GM19238 (cell line): ENCODE data around the gene DDX43.
"Not testable (repeated sequence)": the region's sequence is repeated elsewhere in the genome, so short reads cannot be mapped to it uniquely, and the experiment has no call there.

Source experiments
- DNase-seq: peaks from one replicate; pipeline ENCODE4 v3.0.0; 2011; ENCODE audit warnings: low spot score; ENCODE audit not compliant: insufficient read length

DDX43 gene

DNA sequence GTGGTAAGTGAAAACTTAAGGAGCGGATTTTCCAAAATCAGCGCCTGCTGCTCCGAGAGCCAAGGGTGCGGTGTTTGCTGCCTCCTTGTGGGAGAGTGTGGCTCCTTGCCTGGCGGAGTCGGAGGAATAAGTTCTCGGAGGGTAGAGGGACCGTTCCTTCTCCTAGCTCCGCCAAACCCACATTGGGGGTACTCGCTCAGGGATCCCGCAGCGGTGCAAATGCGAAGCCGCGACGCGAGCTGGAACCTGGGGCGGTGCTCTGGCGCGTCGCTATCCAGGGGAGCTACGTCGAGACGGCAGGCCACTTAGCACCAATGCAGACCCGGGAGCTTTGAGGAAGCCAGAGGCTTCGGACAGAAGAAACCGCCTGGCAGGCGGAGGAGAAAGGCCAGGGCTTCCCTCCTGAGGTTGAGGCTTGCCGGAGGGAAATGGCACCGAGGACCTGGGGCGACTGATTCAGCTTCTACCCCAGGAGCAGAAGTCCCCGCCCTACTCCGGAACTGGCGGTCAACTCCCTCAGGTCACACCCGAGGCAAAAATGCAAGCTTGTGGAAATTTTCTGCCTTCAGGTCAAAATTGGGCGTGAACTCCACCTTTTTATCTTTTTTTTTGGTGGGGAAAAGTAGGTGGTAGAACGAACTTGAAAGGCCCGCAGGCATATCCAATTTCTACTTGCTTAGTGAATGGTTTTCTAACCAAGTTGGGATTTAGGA, 5.7 kb upstream of the DDX43 start:
- DNase-seq: peak; percentile 52

DNA sequence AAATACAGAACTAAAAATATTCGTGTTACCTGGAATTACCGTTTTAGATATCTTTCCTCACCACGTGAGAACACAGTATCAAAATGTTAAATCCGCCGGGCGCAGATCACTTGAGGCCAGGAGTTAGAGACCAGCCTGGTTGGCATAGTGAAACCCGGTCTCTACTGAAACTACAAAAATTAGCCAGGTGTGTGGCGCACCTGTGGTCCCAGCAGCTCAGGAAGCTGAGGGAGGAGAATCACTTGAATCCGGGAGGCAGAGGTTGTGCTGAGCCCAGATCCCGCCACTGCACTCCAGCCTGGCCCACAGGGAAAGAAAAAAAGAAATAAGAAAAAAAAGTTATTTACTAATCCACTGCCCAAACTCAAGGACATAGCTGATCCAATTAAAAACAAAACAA, 4.8 kb upstream of the DDX43 start:
- DNase-seq: no peak

DNA sequence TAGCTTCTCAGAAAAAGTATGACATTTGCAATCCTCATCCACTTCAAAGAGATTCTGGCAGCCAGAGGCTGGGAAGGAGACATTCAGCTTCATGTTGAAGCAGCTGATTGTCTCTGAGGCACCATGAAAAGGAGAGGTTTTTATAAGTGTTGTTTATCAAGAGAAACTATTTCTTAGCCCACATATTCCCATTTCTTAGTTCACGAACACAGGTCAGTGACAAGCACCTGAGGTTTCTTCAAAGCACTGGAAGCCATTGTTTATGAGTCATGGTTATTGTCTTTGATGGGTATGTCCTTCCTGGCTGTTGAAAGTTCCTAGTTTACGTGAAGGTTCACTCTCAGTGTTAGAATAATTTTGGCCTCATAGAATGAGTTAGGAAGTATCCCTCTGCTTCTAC, 3.0 kb upstream of the DDX43 start:
- no peak for DNase-seq

DNA sequence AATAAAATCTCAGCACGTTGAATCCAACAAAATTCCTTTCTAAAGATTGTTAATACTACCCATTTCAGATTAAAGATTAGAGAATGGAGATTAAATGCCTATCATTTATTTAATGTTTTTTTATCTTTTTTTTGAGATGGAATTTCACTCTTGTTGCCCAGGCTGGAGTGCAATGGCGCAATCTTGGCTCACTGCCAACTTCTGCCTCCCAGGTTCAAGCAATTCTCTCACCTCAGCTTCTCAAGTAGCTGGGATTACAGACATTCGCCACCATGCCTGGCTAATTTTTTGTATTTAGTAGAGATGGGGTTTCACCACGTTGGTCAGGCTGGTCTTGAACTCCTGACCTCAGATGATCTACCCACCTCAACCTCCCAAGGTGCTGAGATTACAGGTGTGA, 2.4 kb upstream of the DDX43 start:
- not testable (repeated sequence) for DNase-seq

DNA sequence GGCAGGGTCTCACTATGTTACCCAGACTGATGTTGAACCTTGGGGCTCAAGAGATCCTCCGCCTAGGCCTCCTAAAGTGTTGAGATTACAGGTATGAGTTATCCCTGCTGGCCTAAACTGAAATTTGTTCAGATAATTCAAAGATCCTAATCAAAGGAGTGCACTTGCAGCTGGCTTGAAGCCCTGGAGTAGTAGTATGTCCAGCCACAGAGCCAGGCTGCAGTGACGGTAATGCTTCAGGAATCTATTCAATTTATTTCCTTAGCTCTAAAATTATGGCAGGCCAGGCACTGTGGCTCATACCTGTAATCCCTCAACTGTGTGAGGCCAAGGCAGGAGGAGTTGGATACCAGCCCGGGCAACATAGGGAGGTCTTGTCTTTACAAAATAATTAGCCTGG, 1.4 kb upstream of the DDX43 start:
- no peak for DNase-seq

DNA sequence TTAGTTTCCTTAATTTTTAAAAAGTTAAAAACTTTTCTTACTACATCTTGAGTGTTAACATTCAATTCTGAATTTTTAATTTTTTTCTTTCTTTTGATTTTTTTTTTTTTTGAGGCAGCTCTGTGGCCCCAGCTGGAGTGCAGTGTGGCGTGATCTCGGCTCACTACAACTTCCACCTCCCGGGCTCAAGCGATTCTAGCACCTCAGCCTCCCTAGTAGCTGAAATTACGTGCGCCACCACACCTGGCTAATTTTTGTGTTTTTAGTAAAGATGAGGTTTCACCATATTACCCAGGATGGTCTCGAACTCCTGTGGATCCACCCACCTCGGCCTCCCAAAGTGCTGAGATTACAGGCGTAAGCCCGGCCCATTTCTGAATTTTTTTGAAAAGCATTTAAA, 1.2 kb downstream of the DDX43 start:
- DNase-seq: no peak

DNA sequence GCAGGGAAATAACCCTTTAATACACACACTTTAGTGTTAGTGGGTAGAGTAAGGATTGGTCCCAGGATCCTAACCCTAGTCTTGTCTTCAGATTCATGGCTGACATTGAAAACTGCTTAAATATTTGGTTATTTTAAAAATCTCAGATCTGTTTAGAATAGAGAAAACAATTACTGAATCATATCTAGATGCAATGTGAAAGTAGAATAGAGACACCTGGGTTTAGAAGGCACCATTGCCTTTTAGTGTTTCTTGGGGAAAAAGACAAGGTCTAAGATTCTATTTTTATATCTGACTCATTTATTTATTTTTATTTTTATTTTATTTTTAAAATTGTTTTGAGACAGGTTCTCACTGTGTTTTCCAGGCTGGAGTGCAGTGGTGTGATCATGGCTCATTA, 6.0 kb downstream of the DDX43 start:
- DNase-seq: no peak

DNA sequence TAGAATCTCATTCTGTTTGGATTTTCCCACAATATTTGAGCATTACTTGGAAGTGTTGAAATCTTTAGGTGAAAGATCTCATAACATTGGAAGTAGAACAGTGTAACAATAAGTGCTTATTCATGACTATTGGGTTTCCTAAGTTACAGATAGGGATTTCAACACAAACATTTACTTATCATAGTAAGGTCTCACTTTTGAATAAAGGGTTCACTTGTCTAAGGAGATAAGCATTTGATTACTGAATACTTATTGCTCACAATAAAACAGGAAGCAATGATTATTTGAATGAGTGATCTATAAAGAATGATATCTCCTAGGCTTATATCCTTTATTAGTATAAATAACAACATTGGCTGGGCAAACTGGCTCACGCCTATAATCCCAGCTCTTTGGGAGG, 14.8 kb downstream of the DDX43 start:
- DNase-seq: no peak

DNA sequence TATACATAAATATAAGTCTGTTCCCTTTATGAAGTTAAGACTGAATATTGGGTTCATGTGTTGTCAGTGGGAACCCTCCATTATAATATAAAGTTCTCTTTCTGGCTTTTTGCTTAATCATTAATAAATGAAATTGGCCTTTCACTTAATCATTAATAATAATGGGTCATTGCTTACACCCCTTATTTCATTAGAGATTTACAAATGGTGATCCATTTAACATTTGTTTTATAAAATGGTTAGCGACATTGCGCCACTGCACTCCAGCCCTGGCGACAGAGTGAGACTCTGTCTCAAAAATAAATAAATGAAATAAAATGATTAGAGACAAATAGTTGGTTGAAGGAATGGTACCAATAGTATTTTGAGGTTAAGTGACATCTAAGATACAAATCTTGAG, 18.5 kb downstream of the DDX43 start:
- no peak for DNase-seq

DNA sequence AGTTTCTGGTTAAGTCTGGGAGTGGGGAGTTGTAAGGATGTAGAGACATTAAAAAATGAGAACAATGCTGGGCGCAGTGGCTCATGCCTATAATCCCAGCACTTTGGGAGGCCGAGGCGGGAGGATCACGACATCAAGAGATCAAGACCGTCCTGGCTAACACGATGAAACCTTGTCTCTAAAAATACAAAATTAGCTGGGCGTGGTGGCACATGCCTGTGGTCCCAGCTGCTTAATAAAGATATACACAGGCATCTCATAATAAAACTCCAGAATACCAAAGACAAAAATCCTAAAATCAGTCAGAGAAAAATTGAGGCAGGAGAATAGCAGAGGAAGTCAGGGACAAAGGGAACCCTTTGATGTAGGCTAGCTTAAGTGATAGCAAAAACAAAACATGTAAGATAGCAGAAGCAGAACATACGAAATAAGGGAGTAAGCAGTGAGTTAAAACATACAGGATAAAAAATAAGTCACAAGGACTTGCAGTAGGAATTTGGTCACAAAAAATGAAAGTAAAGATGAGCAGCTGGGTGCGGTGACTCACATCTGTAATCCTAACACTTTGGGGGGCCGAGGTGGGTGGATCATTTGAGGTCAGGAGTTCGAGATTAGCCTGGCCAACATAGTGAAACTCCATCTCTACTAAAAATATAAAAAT, 23.6 kb downstream of the DDX43 start:
- no peak for DNase-seq

DNA sequence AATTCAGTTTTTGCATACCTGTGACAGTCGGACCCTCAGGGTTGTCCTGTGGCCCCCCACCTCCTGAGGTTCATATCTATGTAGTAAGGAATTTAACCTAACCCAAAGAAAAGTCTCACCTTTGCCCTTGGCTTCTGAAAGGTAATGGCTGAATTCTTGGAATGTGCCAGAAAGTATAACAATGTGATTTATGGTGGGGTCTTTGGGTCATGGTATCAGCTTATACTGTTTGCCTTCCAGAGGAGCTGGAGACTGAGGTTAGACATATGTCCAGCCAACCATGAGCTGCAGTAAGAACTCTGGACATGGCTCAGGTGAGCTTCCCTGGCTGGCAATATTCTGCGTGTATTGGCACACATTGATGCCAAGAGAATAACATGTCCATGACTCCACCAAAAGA, 26.9 kb downstream of the DDX43 start:
- no peak for DNase-seq

DNA sequence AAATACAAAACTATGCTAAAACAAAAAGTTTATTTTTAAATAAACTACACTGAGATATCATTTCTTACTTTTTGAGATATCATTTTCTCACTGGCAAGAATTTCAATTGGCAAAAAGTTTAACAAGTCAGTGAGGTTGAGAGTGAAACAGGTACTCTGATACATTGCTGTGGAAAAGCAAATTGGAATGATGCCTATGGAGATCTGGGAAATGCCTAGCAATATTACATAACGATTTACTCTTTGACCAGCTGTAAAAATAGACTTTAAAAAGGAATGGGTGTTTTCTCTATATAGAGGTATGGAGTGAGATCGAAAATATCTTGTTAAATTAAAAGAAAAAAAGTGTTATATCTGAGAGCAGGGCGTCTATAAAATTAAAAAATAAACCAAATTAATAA, 40.6 kb downstream of the DDX43 start:
- DNase-seq: no peak

DNA sequence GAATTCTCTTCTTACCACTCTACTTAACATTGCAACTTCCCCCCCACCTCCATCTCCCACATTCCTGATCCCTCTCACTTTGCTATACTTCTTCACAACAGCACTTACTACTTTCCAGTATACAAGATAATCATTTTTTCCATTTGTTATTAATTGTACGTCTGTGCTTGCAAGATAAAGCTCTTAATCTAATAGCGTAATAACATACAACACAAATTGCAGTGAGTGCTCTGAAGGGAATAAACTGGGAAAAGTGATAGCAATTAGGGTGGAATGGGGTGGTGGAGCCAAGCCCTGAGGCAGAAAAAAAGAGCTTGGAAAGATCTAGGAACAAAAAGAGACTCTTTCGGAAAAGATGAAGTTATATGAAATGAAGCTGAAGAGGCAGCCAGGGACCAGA, 48.9 kb downstream of the DDX43 start:
- no peak for DNase-seq

DNA sequence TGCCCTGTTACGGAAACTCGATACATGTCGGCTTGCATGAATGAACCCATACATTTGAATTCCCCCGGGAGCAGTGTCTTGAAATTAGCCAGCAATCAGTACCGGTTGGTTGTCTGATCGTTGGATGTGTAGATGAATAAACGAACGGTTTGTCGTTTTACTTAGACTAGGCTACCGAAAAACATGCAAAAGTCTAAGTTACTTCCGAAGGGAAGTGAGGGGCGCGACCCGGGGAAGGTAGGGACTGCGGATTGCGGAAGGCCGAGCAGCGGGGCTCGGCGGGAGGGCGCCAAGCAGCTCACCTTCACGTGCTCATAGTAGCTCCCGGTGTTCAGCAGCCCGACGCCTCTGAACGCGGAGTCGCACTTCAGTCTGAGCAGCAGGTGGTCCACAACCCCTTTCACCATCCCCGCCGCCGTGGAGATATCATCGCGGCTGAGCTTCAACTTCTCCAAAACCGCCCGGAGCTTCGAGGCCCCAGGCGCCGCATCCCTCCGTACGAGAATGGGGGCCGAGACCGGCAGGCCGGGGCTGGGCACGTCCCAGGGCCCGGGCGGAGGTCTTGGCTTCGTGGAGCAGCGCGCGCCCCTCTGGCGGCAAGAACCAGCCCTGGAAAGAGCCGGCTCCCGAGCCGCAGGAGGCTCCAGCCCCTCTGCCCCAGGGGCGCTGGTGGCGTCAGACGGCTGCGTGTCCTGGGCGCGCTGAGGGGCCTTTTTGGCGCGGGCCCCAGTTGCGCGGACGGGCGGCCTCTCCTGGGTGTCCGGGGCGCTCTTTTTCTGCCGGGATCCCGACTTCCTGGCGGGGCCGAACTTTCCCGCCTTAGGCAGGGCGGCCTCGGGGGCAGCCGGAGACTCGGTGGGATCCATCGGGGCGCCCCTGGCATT, 56.8 kb downstream of the DDX43 start:
- peak; percentile 32 for DNase-seq

DNA sequence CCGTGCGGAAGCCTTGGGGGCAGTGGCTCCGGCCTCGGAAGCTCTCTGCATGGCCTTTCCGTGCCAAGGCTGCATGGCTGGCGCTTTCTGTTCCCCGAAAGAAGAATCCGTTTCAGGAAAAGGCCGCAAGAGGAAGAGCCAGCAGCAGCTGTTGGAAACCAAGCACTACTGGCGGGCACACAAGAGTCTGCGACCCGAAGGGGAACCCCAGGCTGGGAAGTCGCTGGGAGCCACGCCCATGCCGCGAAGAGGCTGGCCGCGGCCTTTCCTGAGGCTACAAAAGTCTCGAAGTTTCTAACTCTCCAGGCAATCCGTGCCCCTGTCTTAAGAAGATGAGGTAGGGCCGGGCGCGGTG, 57.5 kb downstream of the DDX43 start, which contains the start of gene CGAS:
CGAS (minus strand) TSS at position 191 of the 355 bp plus-strand sequence; CDS start at position 75, 116 bp downstream.
- DNase-seq: peak; percentile 50

DNA sequence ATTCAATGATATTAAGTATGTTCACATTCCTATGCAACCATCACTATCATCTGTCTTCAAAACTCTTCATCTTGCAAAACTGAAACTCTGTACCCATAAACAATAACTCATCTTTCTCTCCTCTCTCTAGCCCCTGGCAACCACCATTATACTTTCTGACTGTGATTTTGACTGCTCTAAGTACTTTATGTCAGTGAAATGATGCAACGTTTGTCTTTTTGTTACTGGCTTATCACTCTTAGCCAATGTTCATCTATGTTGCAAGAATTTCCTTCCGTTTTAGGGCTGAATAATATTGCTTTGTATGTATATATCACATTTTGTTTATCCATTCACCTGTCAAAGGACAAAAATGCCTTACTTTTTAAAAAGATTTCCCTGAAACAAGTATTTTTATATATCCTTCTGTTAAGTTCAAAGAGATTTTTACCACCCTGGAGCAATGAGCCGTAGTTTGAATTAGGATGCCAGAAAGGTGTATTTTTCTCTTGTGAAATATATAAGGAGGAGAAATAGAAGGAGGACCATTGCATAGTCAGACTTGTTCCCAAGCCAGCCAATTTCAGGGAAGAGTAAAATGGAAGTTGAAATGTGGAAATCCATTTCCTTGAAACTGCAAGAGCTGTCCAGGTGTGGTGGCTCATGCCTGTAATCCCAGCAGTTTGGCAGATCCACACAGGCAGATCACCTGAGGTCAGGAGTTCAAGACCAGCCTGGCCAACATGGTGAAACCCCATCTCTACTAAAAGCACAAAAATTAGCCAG, 61.4 kb downstream of the DDX43 start:
- DNase-seq: no peak

DNA sequence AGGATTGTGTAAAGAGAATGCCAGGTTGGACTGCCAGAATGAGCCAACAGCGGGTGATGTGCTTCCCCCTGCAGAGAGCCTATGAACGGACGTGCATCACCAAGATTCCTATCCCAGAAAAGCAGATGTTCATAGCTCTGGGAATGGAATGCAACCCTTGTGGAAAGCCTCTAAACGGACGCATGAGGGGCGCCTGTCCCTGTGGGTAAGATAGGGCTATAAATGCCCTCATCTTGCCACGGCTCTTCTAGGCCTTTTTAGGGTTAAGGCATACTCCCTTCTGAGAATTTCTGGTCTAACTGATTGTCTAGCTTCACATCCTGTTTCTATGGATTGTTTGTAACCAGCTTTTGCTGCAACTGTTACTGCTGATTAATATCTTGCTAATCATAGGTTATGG, 64.8 kb downstream of the DDX43 start:
- DNase-seq: not testable (repeated sequence)

DNA sequence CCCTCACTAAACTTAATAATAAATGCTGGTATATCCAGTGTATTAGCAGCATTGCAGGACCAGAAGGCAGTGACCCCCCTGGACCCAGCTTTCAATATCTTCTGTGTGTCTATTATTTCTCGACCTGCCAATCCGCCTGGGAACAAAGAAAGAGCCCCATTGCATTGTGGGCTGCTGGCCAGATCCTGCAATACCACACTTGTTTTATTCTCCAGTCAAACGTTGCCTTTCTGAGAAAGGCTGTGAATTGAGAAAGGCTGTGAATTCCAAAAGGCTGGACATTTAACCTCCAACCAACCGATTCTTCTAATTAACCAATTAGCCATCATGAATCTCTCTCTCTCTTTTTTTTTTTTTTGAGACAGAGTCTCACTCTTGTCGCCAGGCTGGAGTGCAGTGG, 65.4 kb downstream of the DDX43 start:
- no peak for DNase-seq

DNA sequence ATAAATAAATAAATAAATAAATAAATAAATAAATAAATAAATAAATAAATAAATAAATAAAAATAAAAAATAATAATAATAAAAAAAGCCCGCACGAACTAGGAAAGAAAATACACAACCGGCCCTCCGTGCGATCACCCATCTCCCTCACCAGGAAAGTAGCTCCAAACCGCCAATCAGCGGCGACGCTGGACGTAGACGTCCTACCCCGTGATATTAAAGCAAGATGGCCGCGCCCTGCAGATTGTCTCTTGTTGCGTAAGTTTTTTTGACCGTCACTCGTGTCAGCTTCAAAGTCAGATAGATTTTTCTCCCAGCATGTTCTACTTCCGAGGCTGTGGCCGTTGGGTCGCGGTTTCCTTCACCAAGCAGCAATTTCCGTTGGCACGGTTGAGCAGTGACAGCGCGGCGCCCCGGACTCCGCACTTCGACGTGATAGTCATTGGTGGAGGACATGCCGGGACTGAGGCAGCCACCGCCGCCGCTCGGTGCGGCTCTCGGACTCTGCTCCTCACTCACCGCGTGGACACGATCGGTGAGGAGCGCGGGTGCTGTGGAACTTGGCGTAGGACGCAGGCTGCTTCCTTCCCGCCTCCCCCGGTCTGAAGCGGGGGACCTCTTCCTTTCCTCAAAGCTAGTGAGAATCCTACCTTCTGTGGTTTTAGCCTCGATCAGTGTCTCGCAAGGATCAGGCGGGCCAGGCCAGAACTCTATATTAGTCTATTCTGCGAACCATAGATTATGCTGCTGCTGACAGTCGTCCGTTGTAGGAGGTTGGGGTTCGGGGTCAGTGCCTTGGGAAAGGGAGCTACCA, 67.1 kb downstream of the DDX43 start, which contains the start of gene MTO1:
MTO1 (plus strand) TSS at position 201 of the 814 bp plus-strand sequence; CDS start at position 319, 118 bp downstream.
- DNase-seq: peak; percentile 67
